Embryonic facial prominence (tissue), 1 donor: Measurements from ENCODE around the gene RAPGEF1.
"Not testable (repeated sequence)": the region's sequence is repeated elsewhere in the genome, so short reads cannot be mapped to it uniquely, and the experiment has no call there.

Experiments
- DNase-seq: peaks from one replicate; pipeline ENCODE4 v3.0.0-alpha.2; 2016; ENCODE audit errors: extremely low spot score

RAPGEF1 gene

DNA sequence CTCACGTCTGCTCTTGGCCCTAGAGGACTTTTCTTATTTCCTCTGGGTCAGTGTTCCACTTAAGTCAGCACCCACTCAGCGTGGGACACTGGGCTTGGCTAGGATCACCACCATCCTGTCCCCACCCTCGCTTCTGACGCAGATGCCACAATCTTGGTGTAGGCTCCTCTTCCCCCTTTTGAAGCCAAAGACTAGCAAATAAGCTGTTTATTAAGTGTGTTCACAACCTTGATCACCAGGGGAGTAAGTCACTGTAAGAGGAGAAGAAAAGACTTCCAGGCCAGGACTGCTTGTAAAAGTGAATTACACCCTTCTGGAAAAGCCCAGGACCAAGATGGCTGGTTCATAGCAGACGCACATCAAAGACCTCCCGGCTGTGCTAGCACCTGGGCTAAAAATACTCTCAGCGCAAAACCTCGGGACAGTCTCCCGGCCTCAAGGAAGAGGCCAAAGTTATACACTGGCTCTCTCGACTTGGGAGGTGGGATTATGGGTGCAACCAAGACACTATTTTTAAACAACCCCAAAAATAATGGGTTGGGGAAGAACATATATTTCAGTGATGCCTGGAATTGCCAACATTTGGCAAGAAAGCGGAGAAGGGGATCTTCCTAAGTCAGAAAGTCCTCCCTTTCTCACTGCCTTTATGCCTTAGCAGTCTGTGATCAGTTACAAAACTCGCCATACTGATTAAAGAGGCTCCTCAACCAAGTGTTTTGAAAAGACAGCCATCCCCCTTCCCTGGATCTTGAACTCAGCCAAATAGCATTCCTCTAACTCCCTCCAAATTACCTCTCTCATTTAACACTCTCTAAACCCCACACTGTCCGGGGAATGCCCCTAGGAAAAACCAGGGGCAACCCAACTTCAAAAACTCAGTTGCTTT, 69.4 kb downstream of the RAPGEF1 start:
- no peak for DNase-seq

DNA sequence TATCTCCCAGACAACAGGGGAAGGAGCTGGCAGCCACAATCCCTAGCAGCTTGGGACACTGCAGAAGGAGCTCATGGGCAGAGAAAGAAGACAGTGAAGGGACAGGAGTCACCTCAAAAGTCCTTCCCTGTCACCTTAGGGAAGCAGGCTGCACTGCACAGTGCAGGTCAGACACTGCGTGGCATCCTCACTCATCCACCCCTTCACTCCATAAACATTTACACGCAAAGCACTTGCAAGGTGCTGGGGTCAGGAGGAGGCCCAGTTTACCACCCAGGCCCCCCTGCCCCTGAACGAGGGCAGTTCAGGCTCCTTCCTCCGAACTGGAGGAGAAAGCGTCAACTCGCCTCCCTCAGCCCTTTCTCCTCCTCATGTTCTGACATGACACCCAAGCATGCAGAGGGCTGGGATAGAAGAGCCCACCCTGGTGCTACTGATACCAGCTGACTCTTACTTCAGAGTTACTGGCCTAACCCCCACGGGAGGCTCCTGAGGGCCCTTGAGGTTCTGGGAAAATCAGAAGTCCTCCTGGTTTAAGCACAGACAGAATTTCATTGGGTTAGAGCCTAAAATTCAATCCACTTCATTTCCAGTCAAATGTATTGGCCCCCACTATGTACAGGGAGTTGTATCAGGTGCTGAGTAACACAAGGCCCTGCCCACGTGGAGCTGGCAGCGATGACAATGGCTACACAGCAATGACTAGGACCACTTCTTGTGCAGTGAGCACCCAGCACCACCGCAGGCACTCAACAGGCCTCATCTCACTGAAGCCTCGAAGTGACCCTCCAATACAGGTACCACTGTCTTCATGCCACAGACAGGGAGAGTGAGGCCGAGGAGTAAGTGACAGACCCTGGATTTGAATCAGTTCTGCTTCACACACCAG, 70.4 kb downstream of the RAPGEF1 start:
- DNase-seq, result no peak

DNA sequence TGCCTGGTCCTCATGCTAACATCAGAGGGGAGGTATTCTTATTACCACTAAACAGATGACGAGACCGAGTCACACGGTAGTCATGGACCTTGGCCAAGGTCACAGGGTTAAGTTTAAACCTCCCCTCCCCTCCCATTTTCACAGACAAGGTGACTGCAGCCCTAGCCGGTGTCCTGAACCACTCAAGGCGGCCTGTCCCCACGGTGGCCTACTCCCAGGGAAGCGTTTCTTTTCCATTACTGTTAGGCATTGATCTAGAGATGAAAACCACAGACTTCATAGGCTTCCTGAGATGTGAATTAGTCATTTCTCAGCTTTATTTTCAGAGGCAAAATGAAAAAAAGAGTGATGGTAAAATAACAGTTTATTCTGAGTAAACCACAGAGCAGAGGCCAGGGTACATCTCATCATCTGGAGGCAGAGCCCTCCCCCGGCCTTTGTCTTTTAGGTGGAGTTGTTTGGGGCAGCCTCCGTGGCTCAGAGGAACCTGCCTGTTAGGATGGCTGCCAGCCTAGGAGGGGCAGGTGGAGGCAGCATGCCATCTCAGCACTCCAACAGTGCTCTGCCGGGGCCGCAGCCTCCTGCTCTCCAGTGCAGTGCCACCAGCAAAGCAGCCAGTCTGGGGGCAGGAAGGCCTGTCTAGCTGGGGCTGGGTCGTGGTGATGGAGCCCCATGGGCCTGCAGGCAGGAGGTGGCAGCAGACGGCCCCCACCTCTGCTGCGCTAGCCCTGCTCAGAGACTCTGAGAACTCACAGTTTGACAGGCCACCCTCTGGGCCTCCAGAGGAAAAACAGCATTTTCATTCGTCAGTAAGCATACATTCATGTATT, 71.2 kb downstream of the RAPGEF1 start:
- no peak for DNase-seq

DNA sequence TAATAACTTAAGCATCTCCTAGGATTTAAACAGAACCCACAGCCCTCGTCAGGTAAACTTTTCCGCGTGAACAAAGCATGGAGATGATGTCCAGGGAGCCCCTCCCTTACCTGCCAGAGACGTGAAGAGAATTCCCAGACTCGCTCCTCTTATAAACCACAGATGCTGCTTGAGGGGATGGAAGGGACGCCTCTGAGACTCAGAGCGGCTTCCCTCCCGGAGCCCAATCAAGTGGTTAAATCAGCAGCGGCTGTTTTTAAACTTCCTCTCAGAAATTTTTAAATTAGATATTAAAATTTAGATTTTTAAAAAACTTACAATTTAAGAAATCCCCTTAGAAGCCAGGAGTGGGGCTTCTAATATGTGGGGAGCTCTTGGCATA, 71.8 kb downstream of the RAPGEF1 start:
- DNase-seq, result no peak

DNA sequence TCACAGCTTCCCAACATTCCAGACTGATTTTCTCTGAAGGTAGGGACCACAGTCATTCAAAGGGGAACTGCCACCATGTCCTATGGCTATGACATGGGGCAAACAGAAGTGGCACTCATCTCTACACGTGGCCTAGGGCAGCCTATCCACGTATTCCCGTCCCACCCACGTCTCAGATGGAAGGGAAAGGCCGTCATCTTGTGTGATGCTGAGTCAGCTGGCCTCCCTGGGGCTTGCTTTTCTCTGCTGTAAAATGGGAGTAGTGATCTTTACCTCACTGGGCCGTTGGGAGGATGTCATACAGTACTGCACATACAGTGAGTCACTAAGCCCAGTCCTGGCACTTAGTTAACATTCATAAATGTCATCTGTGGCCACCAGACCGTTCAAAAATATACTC, 72.3 kb downstream of the RAPGEF1 start:
- no peak for DNase-seq

DNA sequence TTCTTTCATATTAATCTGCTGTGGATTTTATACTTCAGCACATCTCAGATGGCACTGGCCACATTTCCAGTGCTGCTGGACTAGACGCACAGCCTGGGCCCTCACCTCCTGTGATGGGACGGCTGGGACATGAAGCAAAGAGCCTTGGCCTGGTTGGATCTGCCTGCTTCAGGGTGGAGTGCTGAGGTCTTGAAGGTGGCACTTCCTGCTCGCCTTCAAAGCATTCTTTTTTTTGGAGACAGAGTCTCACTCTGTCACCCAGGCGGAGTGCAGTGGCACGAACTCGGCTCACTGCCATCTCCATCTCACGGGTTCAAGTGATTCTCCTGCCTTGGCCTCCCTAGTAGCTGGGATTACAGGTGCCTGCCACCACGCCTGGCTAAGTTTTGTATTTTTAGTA, 73.1 kb downstream of the RAPGEF1 start:
- DNase-seq, result no peak

DNA sequence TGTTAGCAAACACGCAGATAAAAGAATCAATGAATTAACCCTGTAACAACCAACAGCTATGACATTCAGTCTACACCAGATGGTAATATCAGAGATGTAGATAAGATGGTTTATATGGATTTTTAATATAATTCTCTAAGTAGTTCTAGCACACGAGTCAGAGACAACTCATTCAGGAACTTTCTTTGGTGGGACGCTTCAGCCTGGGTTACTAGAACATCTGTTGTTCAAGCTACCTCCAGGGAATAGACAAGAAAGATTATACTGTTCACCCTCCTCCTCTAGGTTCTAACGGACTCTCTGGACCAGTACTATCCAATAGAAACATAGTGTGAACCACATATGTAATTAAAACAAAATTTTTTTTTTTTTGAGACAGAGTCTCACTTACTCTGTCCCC, 73.8 kb downstream of the RAPGEF1 start:
- no peak for DNase-seq

DNA sequence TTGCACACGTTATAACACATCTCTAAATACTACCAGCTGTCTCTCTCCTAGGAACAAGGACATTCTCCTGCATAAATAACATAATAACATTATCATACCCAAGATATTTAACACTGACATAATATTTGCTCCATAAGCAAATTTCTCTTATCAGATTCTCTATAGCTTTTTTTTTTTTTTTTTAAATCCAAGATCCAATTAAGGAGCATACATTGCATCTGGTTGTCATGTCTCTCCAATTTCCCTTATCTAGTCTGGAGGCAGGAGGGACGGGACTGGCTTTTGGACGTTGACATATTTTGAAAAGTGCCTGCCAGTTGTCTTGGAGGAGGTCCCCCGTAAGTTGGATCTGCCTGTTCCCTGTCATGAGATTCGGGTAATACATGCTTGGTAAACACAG, 76.6 kb downstream of the RAPGEF1 start:
- no peak for DNase-seq

DNA sequence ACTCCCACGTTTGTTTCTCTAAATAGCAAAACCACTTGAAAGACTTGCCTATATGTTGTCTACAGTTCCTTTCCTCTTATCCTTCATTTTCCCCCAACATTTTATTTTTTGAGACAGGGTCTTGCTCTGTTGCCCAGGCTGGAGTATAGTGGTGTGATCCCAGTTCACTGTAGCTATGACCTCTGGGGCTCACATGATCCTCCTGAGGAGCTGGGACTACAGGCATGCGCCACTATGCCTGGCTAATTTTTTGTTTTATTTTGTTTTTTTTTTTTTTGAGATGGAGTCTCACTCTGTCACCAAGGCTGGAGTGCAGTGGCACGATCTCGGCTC, 77.6 kb downstream of the RAPGEF1 start:
- DNase-seq, result not testable (repeated sequence)

DNA sequence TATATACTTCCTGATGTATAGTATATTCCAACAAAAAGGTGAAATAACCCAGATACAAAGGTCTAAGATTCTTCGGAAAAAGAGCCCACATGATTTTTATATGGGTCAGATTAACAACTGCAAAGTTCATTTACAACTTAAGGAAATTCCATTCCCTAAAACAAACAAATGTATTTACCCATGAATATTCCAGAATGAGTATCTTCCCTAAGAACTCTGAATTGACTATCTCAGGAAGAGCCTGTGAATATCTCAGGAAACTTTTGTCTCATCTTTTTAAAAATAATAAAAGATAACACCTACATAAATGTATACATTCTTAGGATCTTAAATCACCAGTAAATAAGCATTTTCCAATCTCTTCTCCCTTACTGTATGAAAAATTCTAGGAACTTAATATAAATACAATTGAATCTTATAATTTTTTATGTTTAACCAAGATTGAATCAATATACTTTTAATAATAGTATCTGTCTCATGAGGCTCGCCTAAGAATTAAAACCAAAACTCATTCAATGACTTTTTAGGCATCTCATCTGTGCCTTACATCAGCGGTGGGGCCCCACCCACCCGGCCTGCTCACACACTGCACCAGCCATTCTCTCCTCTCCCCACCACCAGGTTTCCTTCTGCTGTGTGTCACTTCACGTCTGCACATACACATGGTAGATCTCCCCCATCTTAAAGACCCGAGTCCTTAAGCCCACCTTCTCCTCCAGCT, 78.1 kb downstream of the RAPGEF1 start:
- DNase-seq, result no peak

DNA sequence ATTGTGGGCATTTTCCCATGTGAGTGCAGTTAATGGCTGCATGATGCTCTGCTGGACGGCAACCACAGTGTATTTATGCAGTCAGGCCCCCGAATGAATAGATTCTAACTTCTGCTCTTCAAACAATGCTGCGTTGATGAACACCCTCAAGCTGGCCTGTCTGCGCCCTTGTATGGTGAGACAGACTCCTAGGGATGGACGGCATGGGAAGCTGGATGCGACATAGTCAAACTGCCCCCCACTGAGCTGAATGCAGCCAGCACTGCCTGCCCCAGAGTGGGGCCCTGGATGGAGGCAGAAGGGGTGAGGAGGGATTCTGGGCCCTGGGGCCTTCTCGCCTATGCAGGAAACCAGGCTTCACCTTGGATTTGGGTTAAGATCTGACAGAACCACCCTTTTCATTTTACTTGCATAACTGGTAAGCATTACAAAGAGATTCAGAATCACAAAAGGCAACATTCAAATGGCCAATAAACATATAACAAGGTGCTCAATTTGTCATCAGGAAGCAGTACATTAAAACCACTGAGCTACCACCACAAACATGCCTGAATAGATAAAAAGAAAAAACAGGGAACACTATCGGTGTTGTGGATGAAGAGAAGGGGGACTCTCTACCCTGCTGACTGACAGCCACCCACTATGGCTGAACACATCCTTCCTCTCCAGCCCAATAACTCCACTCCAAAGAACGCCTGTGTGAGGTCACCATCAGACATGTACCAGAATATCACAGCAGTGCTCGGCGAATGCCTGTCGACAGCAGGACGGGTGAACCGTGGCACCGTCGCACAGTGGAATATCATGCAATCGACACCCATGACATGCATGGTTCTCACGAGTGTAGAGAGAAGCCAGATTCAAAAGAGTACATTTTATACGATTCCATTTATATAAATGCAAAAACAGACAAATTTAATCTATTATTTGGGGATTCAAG, 79.1 kb downstream of the RAPGEF1 start:
- no peak for DNase-seq

DNA sequence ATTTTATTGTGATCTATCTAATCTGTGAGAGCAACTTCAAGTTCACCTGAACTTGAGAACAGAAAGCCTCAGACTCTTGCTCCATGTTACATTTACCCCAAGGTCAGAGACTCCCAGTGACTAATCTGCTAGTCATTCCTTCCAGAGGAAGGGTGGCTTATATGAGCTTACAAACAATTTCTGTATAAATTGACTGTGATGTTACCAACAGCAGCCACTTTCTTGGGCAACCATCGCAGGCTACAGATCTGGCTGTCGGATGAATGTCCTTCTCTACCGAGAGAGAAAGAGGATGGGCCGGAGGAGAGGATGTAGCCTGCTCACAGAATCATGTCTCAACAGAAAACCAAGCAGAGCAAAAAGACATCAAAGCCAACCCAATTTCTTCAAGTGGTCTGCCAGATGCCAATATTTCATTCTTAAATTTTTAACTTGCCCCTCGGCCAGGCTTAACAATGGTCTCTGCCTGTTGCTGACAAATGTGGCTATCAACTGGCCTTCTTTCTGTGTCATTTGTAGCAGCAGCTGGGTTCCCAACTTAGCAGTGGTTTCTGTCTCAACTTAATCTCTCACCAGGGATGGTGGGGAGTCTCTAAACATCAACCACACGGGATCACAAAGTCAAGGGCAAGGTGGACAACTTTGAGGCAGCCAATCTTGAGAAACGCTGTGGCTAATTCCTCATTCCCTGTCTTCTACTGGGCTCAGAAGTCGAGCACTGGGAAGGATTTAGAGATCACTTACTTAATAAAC, 81.3 kb downstream of the RAPGEF1 start:
- no peak for DNase-seq

DNA sequence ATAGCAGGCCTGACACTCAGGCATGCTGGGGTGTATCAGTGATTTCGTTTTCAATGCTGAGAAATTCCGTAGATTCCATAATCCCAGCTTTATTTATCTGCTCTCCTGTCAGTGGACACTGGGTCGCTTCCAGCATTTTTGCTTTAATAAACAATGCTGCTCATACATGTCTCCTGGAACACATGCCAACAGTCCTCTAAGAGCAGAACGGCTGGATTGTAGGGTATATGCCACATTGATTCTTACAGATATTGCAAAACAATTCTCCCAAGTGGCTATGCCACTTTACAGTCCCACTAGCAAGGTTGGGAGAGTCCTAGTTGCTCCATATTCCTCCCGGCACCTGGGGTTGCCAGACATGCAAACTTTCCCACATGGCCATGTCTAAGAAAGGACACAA, 81.9 kb downstream of the RAPGEF1 start:
- no peak for DNase-seq

DNA sequence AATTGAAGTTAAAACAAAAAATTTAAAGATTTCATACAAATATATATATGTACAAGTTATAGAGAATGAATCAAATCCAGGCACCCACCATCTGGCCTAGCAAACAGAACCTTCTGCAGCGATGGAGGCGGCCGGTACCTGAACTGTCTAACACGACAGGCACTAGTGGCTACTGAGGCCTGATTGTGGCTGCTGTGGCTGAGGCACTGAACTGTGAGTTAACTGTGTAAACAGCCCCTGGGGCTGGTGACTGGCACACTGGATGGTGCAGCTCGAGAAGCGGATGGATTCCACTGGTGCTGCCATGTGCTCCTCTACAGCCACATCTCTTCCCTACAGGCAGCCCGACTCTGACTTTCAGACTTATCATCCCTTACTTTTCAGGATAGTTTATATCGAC, 82.4 kb downstream of the RAPGEF1 start:
- DNase-seq, result no peak

DNA sequence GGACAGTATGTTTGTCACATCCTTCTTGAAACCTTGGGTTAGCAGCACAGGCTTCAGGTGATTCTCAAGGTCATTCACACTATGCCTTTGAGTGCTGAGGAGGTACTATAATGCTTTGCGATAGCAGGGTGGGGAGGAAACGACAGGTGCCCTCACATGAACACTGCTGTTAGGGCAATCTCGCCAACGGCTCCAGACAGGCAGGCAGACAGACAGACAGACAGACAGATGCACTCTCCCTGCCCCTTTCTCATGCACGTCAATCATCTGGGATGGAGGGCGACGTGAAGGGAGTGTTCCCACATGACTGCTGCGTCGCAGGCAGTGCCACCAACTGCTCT, 82.9 kb downstream of the RAPGEF1 start:
- no peak for DNase-seq

DNA sequence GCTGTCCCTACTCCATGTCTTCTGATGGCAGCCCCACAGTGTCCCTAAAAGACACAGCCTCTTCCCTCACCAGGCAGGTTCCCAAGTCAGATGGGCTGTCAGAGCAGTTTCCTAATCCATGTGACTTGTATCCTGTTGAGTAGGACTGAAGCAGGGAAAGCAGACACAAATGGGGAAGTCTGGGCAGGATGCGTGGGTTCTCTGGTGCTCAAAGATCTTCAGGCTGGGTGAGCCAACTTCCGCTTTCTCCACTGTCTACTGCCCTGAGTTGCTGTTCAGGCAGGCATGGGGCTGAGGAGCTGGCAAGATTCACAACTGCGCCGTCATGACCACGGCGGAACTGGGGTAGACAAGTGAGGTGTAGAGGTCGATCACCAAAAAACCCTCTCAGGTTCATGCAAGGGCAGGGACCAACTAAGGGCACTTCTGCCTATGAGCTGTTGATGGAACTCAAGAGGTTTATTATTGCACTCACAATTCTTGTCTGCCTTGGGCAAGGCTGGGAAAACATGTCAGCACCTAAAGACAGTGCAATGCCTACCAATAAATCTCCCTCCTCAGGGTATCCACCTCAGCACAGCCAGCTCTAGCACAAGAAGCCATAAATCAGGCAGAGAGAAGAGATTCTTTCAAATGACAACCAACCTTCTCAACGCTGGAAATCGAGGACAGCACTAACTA, 83.4 kb downstream of the RAPGEF1 start:
- DNase-seq, result no peak

DNA sequence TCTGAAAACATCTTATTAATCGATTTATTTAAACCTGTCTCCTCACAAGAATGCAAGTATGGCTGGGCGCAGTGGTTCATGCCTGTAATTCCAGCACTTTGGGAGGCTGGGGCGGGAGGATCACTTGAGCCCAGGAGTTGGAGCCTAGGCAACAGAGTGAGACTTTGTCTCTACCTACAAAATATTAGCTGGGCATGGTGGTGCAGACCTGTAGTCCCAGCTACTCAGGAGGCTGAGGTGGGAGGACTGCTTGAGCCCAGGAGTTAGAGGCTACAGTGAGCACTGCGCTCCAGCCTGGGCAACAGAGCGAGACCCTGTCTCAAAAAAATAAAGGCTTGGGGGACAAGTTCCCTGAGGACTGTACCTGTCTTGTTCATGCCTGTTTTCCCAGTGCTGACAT, 85.5 kb downstream of the RAPGEF1 start:
- not testable (repeated sequence) for DNase-seq

DNA sequence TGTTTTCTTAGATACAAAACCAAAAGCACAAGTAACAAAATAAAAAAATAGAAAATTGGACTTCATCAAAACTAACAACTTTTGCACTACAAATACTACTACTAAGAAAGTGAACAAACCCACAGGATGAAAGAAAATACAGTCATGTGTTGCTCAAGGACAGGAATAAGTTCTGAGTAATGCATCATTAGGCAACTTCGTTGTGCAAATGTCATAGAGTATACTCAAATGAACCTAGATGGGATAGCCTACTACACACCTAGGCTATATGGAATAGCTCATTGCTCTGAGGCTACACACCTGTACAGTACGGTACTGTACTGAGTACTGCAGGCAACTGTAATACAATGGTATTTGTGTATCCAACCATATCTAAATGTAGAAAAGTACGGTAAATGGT, 88.3 kb downstream of the RAPGEF1 start:
- DNase-seq, result no peak

DNA sequence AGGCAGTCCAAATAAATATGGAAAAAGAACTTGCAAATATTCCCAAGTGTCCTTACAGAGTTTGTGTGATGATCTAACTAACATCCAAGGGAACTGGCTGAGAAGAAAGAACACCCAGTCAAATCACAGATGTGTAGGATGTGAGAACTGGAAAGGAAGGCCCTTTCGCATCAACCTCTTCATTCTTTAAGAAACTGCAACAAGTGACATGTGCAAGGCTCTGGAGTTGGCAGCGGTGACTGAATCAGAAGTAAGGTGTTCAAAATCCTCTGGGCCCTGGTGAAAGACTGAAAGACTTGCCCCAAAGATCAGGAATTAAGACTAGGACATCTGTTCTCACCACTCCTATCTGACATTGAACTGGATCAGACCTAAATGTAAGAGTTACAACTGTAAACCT, 88.7 kb downstream of the RAPGEF1 start:
- no peak for DNase-seq
